Esophagus mucosa (tissue), 1 donor: ENCODE results near the gene ACACB. TPM values are rescaled to one million over a fixed set of nuclear protein-coding genes. Genes with fewer than 3 reads are reported as not detected.

ENCODE experiments used
- ATAC-seq: fragments of 200-7000 bp; cut with Tn5 transposase; one replicate; pipeline ENCODE4 v1.9.1; 2020
- total RNA-seq: library from RNA; stranded (reverse); gene quantifications from one replicate; pipeline ENCODE4 v1.2.4, GENCODE V29; 2023
- donor health status: DM: yes; HTN: yes; CAD: no.

The ACACB gene
- total RNA-seq, 1 donor from 2014 or later = 7.0 TPM

GRCh38 chr12:109110988-109111495, 5.3 kb upstream of the ACACB start:
- peak; percentile 94 for ATAC-seq

GRCh38 chr12:109112720-109113465, 3.5 kb upstream of the ACACB start:
- ATAC-seq = no peak

GRCh38 chr12:109113661-109114321, 2.6 kb upstream of the ACACB start:
- no peak for ATAC-seq

- ATAC-seq = no peak
These were observed 1.7 kb upstream of the ACACB start for GRCh38 chr12:109114644-109115043.

GRCh38 chr12:109115404-109115757, 1.0 kb upstream of the ACACB start:
- no peak for ATAC-seq

- no peak for ATAC-seq
These were observed 193 bp downstream of the ACACB start for GRCh38 chr12:109116611-109116949.

GRCh38 chr12:109120095-109120494, 3.7 kb downstream of the ACACB start:
- ATAC-seq = no peak

GRCh38 chr12:109120557-109120956, 4.2 kb downstream of the ACACB start:
- no peak for ATAC-seq

GRCh38 chr12:109121346-109121880, 5.0 kb downstream of the ACACB start:
- no peak for ATAC-seq

- no peak for ATAC-seq
These were observed 8.7 kb downstream of the ACACB start for GRCh38 chr12:109124878-109125648.

- no peak for ATAC-seq
These were observed 9.4 kb downstream of the ACACB start for GRCh38 chr12:109125791-109126190.

- ATAC-seq = no peak
These were observed 10.4 kb downstream of the ACACB start for GRCh38 chr12:109126784-109127183.

GRCh38 chr12:109127533-109128242, 11.3 kb downstream of the ACACB start:
- no peak for ATAC-seq

GRCh38 chr12:109130297-109131153, 14.1 kb downstream of the ACACB start:
- ATAC-seq = no peak

- no peak for ATAC-seq
These were observed 15.0 kb downstream of the ACACB start for GRCh38 chr12:109131154-109132050.

- peak; percentile 37 for ATAC-seq
These were observed 18.0 kb downstream of the ACACB start for GRCh38 chr12:109134186-109134917.

- no peak for ATAC-seq
These were observed 20.7 kb downstream of the ACACB start for GRCh38 chr12:109137055-109137454.

GRCh38 chr12:109139360-109139759, 23.0 kb downstream of the ACACB start:
- no peak for ATAC-seq

GRCh38 chr12:109139791-109140190, 23.4 kb downstream of the ACACB start:
- ATAC-seq = no peak

GRCh38 chr12:109140560-109140959, 24.2 kb downstream of the ACACB start:
- ATAC-seq = no peak
